ENCODE measurements around the gene STK10.

The STK10 gene

GRCh38 chr5:172140866-172141265 lies 47.2 kb downstream of the STK10 start:
- no peak for DNase-seq

DNA sequence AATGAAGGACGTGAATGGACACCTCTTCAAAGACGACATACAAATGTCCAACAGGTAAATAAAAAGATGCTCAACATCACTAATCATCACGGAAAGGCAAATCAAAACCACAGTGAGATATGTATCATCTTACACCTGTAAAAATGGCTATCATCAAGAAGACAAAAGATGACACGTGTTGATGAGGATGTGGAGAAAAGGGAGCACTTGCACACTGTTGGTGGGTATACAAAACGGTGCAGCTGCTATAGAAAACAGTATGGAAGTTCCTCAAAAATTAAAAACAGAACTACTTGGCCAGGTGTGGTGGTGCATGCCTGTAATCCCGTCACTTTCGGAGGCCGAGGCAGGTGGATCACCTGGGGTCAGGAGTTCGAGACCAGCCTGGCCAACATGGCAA lies 47.9 kb downstream of the STK10 start:
- no peak for DNase-seq

GRCh38 chr5:172137046-172137445 lies 51.0 kb downstream of the STK10 start:
- DNase-seq: no peak

GRCh38 chr5:172133359-172134029 lies 54.5 kb downstream of the STK10 start:
- DNase-seq: no peak

DNA sequence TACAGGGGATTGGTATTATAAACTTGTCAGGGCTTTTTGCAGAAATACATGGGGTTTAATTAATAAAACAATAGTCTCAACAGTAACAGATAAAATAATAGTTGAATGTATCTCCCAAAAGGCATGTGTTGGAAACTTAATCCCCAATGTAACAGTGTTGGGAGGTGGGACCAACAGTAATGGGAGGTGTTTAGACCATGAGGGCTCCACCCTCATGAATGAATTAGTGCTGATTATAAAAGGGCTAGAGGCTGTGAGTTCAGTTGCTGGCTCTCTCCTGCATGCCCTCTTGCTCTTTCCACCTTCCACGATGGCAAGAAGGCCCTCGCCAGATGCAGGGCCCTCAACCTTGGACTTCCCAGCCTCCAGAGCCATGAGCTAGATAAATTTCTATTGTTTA lies 56.3 kb downstream of the STK10 start:
- DNase-seq: no peak

DNA sequence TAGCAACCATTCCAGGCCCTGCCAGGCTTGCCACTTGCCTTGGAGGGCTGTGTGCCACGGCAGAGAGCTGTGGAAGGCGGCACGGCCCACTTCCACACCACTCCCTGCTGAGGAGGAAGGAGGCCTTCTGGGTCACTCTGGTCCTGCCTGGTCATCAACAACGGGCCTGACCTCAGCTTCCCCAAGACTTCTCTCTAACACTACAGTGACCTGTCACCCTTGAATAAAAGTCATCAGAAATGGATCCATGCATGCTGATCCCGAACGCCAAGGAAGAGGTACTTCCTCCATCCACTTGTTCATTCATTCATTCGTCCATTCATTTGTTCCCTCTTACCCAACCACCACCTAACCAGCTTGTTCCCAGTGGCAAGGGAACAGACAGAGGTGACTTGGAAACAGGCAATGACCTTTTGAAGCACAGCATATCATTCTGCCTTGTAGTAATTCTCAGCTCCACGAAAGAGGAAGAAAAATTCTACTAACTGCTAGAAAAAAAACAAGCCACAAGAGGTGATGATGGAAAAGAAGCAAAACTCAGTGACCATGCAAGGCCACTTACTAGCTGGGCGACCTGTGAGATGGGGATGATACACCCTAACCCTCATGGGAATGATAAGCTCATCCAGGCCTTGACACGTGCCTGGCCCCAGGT lies 58.6 kb downstream of the STK10 start:
- no peak for DNase-seq

DNA sequence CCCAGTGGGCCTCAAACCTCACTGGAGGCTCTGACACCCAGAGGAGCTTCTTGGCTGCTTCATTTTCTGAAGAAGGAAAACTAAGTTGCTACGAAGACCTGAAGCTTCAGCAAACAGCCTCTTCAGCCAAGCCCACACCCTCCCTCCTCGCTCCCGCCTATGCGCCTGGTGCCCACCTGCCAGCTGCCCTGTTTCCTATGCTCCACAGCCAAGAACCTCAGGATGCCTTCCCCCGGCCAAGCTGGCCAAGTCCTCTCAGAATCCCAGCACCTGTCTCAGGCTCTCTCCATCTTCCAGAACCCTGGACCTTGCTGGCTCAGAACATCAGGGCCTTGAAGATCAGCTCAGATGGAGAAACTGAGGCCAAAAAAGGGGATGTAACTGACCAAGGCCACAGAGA lies 60.4 kb downstream of the STK10 start:
- no peak for DNase-seq

GRCh38 chr5:172123269-172123692 lies 64.7 kb downstream of the STK10 start:
- peak; percentile 25 to 44 for DNase-seq

- no peak for DNase-seq
Measured at GRCh38 chr5:172119921-172120688, 67.9 kb downstream of the STK10 start.

DNA sequence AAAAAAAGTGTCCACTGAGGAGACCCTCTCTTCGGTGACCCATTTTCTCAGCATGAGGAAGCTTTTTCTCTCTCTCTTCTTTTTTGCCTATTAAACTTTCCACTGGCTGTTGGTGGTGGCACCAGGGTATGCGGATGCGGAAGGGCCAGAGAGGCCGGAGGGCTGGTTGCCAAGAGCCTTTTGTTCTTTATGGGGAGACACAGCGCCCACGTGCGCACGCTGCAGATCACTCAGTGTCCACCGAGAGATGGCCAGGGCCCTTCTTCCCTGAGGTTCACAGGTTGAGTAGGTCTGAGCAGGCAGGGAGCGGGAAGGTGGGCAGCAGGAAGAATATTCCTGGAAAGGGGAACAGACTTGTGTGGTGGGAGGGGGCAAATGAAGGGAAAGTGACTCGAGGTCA lies 69.1 kb downstream of the STK10 start:
- no peak for DNase-seq

DNA sequence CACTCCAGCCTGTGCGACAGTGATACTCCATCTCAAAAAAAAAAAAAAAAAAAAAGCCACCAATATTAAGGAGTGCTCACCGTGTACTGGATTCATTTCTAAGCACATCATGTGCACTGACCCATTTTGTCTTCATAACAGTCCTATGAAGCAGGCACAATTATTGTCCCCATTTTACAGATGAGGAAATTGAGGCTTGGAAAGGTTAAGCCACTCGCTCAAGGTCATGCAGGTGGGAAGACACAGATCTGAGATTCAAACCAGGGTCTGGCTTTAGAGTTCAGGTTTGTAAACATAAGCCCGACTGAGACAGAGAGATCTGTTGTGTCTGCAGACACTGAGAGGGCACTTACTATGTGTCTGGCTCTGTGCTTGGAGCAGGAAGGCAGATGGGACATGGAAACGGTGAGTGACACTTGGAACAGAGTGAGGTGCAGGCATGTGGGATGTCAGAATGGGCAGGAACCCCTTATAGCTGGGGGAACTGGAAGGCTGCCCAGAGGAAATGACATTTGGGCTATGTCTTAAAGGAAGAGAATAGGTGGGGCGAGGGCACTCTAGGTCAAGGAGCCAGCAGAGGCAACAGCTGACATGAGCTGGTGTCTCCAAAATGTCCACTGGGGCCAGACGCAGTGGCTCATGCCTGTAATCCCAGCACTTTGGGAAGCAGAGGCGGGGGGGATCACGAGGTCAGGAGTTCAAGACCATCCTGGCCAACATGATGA lies 69.9 kb downstream of the STK10 start:
- no peak for DNase-seq

DNA sequence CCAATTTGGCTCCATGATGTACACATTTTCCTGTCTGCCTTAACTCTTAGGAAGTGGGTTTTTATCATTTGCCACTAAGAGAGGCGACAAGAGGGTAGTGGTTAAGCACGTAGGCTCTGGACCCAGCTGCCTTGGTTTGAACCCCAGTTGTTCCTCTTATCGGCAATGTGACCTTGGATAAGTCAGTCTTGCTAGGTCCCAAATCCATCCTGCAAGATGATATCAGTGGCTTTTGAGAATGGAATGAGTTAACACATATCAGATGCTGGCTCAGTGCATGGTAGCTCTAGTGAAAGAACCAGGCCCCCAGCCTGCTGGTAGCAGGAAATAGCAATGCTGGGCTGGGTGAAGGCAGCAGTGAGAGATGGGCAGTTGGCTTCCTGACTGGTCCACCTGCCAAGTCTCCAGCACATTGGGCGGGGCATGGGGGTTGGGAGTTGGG lies 72.5 kb downstream of the STK10 start:
- DNase-seq: no peak

- no peak for DNase-seq
Measured at GRCh38 chr5:172114875-172115422, 73.1 kb downstream of the STK10 start.

- no peak for DNase-seq
Measured at GRCh38 chr5:172113036-172113435, 75.0 kb downstream of the STK10 start.

DNA sequence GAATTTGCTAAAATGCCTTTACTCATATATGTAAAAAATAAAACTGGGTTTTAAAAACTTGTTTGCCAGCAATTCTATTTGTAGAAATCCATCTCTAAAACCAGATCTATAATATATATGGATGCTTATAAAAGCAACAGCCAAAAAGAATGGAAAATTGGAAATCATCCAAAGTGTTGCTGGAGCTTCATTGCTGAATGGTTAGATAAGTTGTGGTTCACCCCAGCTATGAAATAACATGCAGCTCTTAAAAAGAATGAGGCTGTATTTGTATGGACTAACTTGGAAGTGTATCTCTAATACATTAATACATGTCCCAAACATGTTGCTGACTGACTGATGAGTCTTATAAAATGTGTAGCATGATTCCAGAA lies 76.2 kb downstream of the STK10 start:
- DNase-seq: no peak

DNA sequence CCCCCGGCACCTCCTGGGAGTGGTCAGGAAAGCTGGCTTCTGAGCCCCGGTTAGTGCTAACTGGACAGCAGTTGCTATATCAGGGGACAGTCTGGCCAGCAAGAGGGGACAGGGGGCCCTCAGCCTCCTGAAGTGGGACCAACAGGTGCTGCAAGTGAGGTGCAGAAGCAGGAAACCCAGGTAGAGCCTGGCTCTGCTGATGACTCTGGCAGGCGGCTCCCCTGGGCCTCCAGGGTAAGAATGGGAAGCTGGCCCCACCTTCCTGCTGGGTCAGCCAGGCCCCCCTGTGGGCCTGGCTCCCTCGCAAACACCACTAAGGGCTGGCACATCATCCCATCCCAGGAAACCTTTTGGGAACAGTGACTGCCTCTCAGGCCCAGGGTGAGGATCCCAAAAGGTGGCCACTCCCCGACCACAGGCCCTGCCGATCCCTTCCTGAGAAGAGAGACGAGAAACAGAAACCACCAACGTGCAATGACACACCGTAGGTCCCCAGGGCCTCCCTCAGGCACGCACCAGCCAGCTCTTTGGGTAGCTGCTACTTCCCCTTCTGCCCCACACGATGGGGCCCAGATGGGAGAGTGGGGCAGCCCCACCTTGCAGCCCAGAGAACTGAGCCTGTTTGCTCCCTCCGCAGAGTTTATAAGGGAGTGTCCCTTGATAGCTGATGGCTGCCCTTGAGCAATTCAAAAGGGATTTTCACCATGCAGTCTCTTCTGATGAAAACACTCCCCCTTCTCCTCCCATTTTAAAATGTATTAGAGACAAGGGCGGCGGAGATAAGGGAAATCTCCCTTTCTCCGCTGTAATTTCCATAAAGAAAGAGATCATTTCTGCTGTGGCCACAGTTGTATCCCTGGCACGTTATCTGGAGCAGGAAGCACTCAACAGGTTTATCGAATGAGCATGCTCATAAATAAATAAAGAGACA lies 76.8 kb downstream of the STK10 start:
- DNase-seq: no peak

DNA sequence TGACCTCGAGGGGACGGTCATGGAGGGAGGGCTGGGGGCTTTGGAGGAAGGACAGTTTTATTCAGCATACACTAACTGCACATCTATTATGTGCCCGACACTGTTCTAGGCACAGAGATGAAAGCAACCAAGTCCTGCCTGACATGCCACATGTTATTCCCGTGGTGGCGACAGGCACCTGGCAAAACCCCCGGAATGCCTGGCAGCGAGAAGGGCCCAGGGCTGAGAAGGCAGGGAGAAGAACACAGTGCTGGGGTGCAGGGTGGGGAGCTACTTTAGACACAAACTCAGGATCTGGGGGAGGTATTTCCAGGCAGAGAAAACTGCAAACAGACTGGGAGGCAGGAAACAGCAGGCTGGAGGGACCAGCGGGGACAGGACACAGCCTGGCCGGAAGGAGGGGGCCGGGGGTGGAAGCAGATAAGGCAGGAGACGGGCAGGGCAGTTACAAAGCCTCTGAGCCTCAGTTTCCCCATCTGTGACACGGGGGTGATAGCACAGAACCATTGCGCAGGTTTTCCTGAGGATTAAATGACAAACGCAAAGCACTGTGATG lies 77.7 kb downstream of the STK10 start:
- no peak for DNase-seq

DNA sequence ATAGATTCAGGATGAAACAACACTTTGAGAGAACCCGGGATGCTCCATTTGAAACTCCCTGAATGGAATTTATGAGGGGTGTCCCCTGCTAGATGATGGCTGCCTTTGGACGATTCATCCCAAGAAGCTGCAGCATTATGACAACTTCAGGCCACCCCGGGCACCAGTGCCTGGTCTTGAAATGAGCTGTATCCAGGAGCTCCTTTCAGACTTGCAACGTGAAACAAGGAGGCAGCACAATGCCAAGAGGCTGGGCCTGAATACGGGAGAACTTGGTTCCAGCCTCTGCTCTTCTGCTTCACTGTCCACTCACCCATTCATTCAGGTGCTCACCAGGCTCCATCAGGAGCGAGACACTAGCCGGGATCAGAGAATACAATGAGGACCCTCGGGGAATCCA lies 78.3 kb downstream of the STK10 start:
- no peak for DNase-seq

GRCh38 chr5:172107571-172107970 lies 80.5 kb downstream of the STK10 start:
- no peak for DNase-seq

DNA sequence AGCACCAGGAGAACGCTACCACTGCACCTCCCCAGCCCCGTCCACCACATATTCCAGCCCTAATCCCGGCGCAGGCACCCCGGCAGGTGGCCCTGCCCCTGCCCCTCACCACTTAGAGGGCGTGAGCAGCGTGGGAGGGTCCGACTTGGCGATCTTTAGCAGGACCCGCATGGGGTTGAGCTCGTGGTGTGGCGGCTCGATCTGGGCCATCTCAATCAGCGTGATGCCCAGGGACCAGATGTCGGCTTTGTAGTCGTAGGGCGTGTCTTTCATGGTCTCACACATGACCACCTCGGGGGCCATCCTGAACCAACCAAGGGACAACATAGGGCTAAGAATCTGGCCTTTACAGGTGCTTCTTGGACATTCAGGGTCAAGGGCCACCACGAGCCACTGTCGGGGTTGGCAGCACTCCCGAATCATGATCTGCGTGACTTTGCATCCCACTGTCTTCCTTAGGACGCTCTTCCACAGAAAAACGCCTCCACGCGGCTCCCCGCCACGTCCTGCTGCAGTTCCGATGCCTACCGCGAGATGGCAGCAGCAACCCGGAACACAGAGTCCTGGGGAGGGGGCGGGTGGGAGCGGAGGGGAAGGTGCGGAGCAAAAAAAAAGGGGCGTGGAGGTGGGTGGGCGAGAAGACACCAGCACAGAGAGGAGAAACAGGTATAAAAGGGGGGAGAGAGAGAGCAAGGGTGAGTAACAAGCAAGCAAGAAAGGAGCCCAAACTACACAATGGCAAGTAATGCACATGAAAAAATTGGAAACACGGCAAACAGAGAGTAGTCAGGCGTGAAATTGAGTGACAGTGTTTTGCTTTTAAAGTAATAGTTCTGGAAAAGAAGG lies 81.3 kb downstream of the STK10 start:
- DNase-seq: peak; percentile 31 to 32

- DNase-seq: no peak
Measured at GRCh38 chr5:172105811-172106210, 82.2 kb downstream of the STK10 start.
